HepG2 (cell line): ENCODE data around the gene LMF2. TPM values are rescaled to one million over a fixed set of nuclear protein-coding genes. Genes with fewer than 3 reads are reported as not detected.

Experiments
- CCAR2 ChIP-seq: fragments of 200-400 bp; formaldehyde crosslinking; optimal IDR thresholded peaks from 2 replicates; pipeline ENCODE3; 2018; ENCODE audit warnings: low read depth, mild to moderate bottlenecking, low read length, moderate library complexity
- CREB1 ChIP-seq, 2 experiments: fragments of 450-650 bp in 1 of 2; IDR thresholded peaks; 2 replicates each; pipeline ENCODE4 v1.6.1; 2016 to 2017; ENCODE audit warnings: control low read depth in 1 of 2, mild to moderate bottlenecking in 1 of 2, missing compliant biosample characterization in 1 of 2, missing genetic modification characterization in 1 of 2
- GFI1 ChIP-seq: sonication (generic); formaldehyde crosslinking; IDR thresholded peaks from 2 replicates; pipeline ENCODE4 v1.5.0; 2020; ENCODE audit warnings: missing genetic modification reagents, mild to moderate bottlenecking, borderline replicate concordance
- HMG20A ChIP-seq: IDR thresholded peaks from 2 replicates; pipeline ENCODE4 v1.6.1; 2016; ENCODE audit warnings: borderline replicate concordance
- NFE2 ChIP-seq: sonication (generic); formaldehyde crosslinking; IDR thresholded peaks from 2 replicates; pipeline ENCODE4 v1.4.0; 2020; ENCODE audit warnings: missing genetic modification reagents
- PRPF4 ChIP-seq: fragments of 200-400 bp; formaldehyde crosslinking; IDR thresholded peaks from 2 replicates; pipeline ENCODE4 v1.6.1; 2016; ENCODE audit warnings: low read length, low read depth; ENCODE audit not compliant: poor library complexity, severe bottlenecking
- RFX3 ChIP-seq: IDR thresholded peaks from 2 replicates; pipeline ENCODE4 v1.6.1; 2016; ENCODE audit warnings: missing biosample characterization, missing genetic modification reagents
- ZFY ChIP-seq: sonication (generic); formaldehyde crosslinking; IDR thresholded peaks from 2 replicates; pipeline ENCODE4 v1.4.0; 2020; ENCODE audit warnings: missing genetic modification reagents
- ZMAT3 ChIP-seq: sonication (generic); formaldehyde crosslinking; conservative IDR thresholded peaks from 2 replicates; pipeline ENCODE4 v1.7.0; 2021; ENCODE audit warnings: missing genetic modification reagents
- ZNF333 ChIP-seq: sonication (generic); formaldehyde crosslinking; IDR thresholded peaks from 2 replicates; pipeline ENCODE4 v1.4.0; 2020; ENCODE audit warnings: mild to moderate bottlenecking, missing genetic modification reagents, borderline replicate concordance
- ZNF468 ChIP-seq: sonication (generic); formaldehyde crosslinking; IDR thresholded peaks from 2 replicates; pipeline ENCODE4 v1.8.0; 2022; ENCODE audit warnings: mild to moderate bottlenecking, moderate library complexity, missing genetic modification reagents
- ZNF496 ChIP-seq: sonication (generic); formaldehyde crosslinking; IDR thresholded peaks from 2 replicates; pipeline ENCODE4 v1.8.1; 2023; ENCODE audit warnings: mild to moderate bottlenecking, moderate library complexity, missing genetic modification reagents; ENCODE audit not compliant: insufficient replicate concordance
- ZSCAN12 ChIP-seq: sonication (generic); formaldehyde crosslinking; IDR thresholded peaks from 2 replicates; pipeline ENCODE4 v1.9.0; 2021; ENCODE audit warnings: mild to moderate bottlenecking, missing genetic modification reagents
- polyA plus RNA-seq, 8 experiments: library from polyadenylated mRNA; depleted of rRNA in 3 of 8; stranded (reverse) in 7 of 8; unstranded in 1 of 8; fragments of >200 nt; fragmentation: Illumina TruSeq in 4 of 8; extraction: Trizol in 4 of 8; gene quantifications; 2 replicates each; pipeline versions ENCODE4 v1.2.1 to v1.2.3, GENCODE V29; 2011 to 2016; ENCODE audit warnings: low read depth in 4 of 8, missing spikeins in 1 of 8, mixed read lengths in 1 of 8; ENCODE audit not compliant: insufficient read depth in 1 of 8
- total RNA-seq, 5 experiments: library from RNA; depleted of rRNA; stranded (reverse); fragments of >200 nt; fragmentation: Illumina TruSeq; extraction: Trizol; gene quantifications; 2 replicates each; pipeline ENCODE4 v1.2.3, GENCODE V29; 2016; ENCODE audit warnings: low read depth in 1 of 5
- TF ChIP-seq, protein P1 (sequence below): sonication (generic); formaldehyde crosslinking; IDR thresholded peaks from 2 replicates; pipeline ENCODE4 v1.8.1; 2023; ENCODE audit warnings: mild to moderate bottlenecking, inconsistent platforms, moderate library complexity, missing genetic modification reagents, borderline replicate concordance
- TF ChIP-seq, protein P2 (sequence below): sonication (generic); formaldehyde crosslinking; IDR thresholded peaks from 2 replicates; pipeline ENCODE4 v1.4.0; 2020; ENCODE audit warnings: missing genetic modification reagents
- TF ChIP-seq, protein P3 (sequence below): sonication (generic); formaldehyde crosslinking; IDR thresholded peaks from 2 replicates; pipeline ENCODE4 v1.5.0; 2020; ENCODE audit warnings: mild to moderate bottlenecking, missing genetic modification reagents
- TF ChIP-seq, protein P4 (sequence below): sonication (generic); formaldehyde crosslinking; conservative IDR thresholded peaks from 2 replicates; pipeline ENCODE4 v1.4.0; 2020; ENCODE audit warnings: missing genetic modification reagents
- TF ChIP-seq, protein P5 (sequence below): sonication (generic); formaldehyde crosslinking; IDR thresholded peaks from 2 replicates; pipeline ENCODE4 v1.4.0; 2020; ENCODE audit warnings: mild to moderate bottlenecking, missing genetic modification reagents

LMF2 gene
- total and polyA plus RNA-seq, 2 of the 13 experiments (the other 11 are each of a cell fraction or from before 2014, with no cell fraction given): 23.3 to 30.6 TPM

DNA sequence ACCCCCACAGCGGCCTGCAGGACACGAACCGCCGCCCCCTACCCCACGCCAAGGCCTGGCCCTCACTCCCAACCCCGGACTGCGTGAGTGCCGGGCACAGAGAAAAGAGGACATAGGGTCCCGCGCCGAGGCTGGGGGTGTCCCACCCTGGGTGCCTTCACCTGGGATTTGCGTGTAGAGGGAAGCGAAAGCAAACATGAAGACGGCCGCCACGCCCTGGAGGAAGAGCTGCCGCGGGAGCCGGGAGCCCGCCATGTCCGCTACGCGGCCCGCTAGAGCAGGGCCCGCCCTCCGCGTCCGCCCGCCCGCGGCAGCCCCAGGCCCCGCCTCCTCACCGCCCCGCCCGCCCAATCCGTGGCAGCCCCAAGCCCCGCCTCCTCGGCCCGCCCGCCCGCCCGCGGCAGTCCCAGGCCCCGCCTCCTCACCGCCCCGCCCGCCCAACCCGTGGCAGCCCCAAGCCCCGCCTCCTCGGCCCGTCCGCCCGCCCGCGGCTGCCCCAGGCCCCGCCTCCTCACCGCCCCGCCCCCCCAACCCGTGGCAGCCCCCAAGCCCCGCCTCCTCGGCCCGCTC is at the start of gene LMF2 (continued):
- TF ChIP-seq, protein P1, sequence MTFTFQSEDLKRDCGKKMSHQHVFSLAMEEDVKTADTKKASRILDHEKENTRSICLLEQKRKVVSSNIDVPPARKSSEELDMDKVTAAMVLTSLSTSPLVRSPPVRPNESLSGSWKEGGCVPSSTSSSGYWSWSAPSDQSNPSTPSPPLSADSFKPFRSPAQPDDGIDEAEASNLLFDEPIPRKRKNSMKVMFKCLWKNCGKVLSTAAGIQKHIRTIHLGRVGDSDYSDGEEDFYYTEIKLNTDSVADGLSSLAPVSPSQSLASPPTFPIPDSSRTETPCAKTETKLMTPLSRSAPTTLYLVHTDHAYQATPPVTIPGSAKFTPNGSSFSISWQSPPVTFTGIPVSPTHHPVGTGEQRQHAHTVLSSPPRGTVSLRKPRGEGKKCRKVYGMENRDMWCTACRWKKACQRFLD: no peak; the same call in 1 of the 2 replicates
- TF ChIP-seq ZMAT3 (CRISPR knock-in tag) (0 out of 2 replicates have a peak, but pooled peaks have one; percentile 32), ZSCAN12 (no peak), NFE2 (no peak), ZNF333 (CRISPR knock-in tag) (no peak), GFI1 (CRISPR knock-in tag) (no peak), PRPF4 (no peak), RFX3 (CRISPR knock-in tag) (no peak), ZNF496 (CRISPR knock-in tag) (no peak), CCAR2 (no peak), CREB1 (IDR thresholded peaks at IDR 0.05) (no peak), CREB1 (CRISPR knock-in tag; IDR thresholded peaks at IDR 0.05) (no peak), ZNF468 (no peak), HMG20A (CRISPR knock-in tag) (no peak), ZFY (CRISPR knock-in tag) (peak; percentile 84)
- TF ChIP-seq, protein P2, sequence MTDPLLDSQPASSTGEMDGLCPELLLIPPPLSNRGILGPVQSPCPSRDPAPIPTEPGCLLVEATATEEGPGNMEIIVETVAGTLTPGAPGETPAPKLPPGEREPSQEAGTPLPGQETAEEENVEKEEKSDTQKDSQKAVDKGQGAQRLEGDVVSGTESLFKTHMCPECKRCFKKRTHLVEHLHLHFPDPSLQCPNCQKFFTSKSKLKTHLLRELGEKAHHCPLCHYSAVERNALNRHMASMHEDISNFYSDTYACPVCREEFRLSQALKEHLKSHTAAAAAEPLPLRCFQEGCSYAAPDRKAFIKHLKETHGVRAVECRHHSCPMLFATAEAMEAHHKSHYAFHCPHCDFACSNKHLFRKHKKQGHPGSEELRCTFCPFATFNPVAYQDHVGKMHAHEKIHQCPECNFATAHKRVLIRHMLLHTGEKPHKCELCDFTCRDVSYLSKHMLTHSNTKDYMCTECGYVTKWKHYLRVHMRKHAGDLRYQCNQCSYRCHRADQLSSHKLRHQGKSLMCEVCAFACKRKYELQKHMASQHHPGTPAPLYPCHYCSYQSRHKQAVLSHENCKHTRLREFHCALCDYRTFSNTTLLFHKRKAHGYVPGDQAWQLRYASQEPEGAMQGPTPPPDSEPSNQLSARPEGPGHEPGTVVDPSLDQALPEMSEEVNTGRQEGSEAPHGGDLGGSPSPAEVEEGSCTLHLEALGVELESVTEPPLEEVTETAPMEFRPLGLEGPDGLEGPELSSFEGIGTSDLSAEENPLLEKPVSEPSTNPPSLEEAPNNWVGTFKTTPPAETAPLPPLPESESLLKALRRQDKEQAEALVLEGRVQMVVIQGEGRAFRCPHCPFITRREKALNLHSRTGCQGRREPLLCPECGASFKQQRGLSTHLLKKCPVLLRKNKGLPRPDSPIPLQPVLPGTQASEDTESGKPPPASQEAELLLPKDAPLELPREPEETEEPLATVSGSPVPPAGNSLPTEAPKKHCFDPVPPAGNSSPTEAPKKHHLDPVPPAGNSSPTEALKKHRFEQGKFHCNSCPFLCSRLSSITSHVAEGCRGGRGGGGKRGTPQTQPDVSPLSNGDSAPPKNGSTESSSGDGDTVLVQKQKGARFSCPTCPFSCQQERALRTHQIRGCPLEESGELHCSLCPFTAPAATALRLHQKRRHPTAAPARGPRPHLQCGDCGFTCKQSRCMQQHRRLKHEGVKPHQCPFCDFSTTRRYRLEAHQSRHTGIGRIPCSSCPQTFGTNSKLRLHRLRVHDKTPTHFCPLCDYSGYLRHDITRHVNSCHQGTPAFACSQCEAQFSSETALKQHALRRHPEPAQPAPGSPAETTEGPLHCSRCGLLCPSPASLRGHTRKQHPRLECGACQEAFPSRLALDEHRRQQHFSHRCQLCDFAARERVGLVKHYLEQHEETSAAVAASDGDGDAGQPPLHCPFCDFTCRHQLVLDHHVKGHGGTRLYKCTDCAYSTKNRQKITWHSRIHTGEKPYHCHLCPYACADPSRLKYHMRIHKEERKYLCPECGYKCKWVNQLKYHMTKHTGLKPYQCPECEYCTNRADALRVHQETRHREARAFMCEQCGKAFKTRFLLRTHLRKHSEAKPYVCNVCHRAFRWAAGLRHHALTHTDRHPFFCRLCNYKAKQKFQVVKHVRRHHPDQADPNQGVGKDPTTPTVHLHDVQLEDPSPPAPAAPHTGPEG (CRISPR knock-in tag): no peak
- TF ChIP-seq, protein P3, sequence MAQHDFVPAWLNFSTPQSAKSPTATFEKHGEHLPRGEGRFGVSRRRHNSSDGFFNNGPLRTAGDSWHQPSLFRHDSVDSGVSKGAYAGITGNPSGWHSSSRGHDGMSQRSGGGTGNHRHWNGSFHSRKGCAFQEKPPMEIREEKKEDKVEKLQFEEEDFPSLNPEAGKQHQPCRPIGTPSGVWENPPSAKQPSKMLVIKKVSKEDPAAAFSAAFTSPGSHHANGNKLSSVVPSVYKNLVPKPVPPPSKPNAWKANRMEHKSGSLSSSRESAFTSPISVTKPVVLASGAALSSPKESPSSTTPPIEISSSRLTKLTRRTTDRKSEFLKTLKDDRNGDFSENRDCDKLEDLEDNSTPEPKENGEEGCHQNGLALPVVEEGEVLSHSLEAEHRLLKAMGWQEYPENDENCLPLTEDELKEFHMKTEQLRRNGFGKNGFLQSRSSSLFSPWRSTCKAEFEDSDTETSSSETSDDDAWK (CRISPR knock-in tag): no peak
- TF ChIP-seq, protein P4, sequence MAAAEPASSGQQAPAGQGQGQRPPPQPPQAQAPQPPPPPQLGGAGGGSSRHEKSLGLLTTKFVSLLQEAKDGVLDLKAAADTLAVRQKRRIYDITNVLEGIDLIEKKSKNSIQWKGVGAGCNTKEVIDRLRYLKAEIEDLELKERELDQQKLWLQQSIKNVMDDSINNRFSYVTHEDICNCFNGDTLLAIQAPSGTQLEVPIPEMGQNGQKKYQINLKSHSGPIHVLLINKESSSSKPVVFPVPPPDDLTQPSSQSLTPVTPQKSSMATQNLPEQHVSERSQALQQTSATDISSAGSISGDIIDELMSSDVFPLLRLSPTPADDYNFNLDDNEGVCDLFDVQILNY (CRISPR knock-in tag): peak; percentile 70; the same call in 1 of the 2 replicates
- TF ChIP-seq, protein P5, sequence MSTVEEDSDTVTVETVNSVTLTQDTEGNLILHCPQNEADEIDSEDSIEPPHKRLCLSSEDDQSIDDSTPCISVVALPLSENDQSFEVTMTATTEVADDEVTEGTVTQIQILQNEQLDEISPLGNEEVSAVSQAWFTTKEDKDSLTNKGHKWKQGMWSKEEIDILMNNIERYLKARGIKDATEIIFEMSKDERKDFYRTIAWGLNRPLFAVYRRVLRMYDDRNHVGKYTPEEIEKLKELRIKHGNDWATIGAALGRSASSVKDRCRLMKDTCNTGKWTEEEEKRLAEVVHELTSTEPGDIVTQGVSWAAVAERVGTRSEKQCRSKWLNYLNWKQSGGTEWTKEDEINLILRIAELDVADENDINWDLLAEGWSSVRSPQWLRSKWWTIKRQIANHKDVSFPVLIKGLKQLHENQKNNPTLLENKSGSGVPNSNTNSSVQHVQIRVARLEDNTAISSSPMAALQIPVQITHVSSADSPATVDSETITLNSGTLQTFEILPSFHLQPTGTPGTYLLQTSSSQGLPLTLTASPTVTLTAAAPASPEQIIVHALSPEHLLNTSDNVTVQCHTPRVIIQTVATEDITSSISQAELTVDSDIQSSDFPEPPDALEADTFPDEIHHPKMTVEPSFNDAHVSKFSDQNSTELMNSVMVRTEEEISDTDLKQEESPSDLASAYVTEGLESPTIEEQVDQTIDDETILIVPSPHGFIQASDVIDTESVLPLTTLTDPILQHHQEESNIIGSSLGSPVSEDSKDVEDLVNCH (CRISPR knock-in tag): no peak
